ENCODE results near the gene ZNF362.

ZNF362 gene

GRCh38 chr1:33268927-33269610 is 12.8 kb downstream of the ZNF362 start:
- no peak overlapping the region for H3K27ac ChIP-seq (ENCODE audit: low read depth, low read length)
- H3K36me3 ChIP-seq (ENCODE audit: control insufficient read depth, insufficient read depth, low read length), result peaks cover 8% of the 10 kb centered on the region; the same call in 1 of the 2 replicates
- H3K4me1 ChIP-seq (ENCODE audit: control insufficient read depth, insufficient read depth, low read length), result peaks cover 11% of the 10 kb centered on the region
- no peak overlapping the region for H3K9ac ChIP-seq (ENCODE audit: low read length)
- no peaks in the 10 kb centered on the region for H3K9me3 ChIP-seq (ENCODE audit: control insufficient read depth, insufficient read depth, low read depth, low read length)
- no peaks in the 10 kb centered on the region for H3K27me3 ChIP-seq (ENCODE audit: control insufficient read depth, insufficient read depth, low read length)
- no peak overlapping the region for H3K4me3 ChIP-seq (ENCODE audit: low read depth, low read length)

GRCh38 chr1:33269621-33270020 is 13.3 kb downstream of the ZNF362 start:
- Histone ChIP-seq H3K27me3 (ENCODE audit: control insufficient read depth, insufficient read depth, low read length) (no peaks in the 10 kb centered on the region), H3K27ac (ENCODE audit: low read depth, low read length) (no peak overlapping the region), H3K4me3 (ENCODE audit: low read depth, low read length) (no peak overlapping the region), H3K9ac (ENCODE audit: low read length) (no peak overlapping the region), H3K36me3 (ENCODE audit: control insufficient read depth, insufficient read depth, low read length) (peaks cover 8% of the 10 kb centered on the region; the same call in 1 of the 2 replicates), H3K9me3 (ENCODE audit: control insufficient read depth, insufficient read depth, low read depth, low read length) (no peaks in the 10 kb centered on the region), H3K4me1 (ENCODE audit: control insufficient read depth, insufficient read depth, low read length) (peaks cover 17% of the 10 kb centered on the region)

- Histone ChIP-seq H3K36me3 (ENCODE audit: control insufficient read depth, insufficient read depth, low read length) (peaks cover 8% of the 10 kb centered on the region; the same call in 1 of the 2 replicates), H3K4me3 (ENCODE audit: low read depth, low read length) (no peak overlapping the region), H3K4me1 (ENCODE audit: control insufficient read depth, insufficient read depth, low read length) (peaks cover 18% of the 10 kb centered on the region), H3K27me3 (ENCODE audit: control insufficient read depth, insufficient read depth, low read length) (no peaks in the 10 kb centered on the region), H3K27ac (ENCODE audit: low read depth, low read length) (no peak overlapping the region), H3K9ac (ENCODE audit: low read length) (no peak overlapping the region), H3K9me3 (ENCODE audit: control insufficient read depth, insufficient read depth, low read depth, low read length) (no peaks in the 10 kb centered on the region)
These were observed 14.1 kb downstream of the ZNF362 start for GRCh38 chr1:33270379-33270778.

GRCh38 chr1:33270808-33271465 is 14.6 kb downstream of the ZNF362 start:
- Histone ChIP-seq H3K36me3 (ENCODE audit: control insufficient read depth, insufficient read depth, low read length) (peaks cover 8% of the 10 kb centered on the region; the same call in 1 of the 2 replicates), H3K4me1 (ENCODE audit: control insufficient read depth, insufficient read depth, low read length) (peaks cover 18% of the 10 kb centered on the region), H3K9me3 (ENCODE audit: control insufficient read depth, insufficient read depth, low read depth, low read length) (no peaks in the 10 kb centered on the region), H3K27ac (ENCODE audit: low read depth, low read length) (no peak overlapping the region), H3K27me3 (ENCODE audit: control insufficient read depth, insufficient read depth, low read length) (no peaks in the 10 kb centered on the region), H3K4me3 (ENCODE audit: low read depth, low read length) (no peak overlapping the region), H3K9ac (ENCODE audit: low read length) (no peak overlapping the region)

GRCh38 chr1:33271666-33272505 is 15.6 kb downstream of the ZNF362 start:
- no peak overlapping the region for H3K4me3 ChIP-seq (ENCODE audit: low read depth, low read length)
- no peaks in the 10 kb centered on the region for H3K9me3 ChIP-seq (ENCODE audit: control insufficient read depth, insufficient read depth, low read depth, low read length)
- no peaks in the 10 kb centered on the region for H3K27me3 ChIP-seq (ENCODE audit: control insufficient read depth, insufficient read depth, low read length)
- peaks cover 11% of the 10 kb centered on the region; the same call in 1 of the 2 replicates for H3K36me3 ChIP-seq (ENCODE audit: control insufficient read depth, insufficient read depth, low read length)
- peaks cover 18% of the 10 kb centered on the region for H3K4me1 ChIP-seq (ENCODE audit: control insufficient read depth, insufficient read depth, low read length)
- H3K27ac ChIP-seq (ENCODE audit: low read depth, low read length), result no peak overlapping the region
- no peak overlapping the region for H3K9ac ChIP-seq (ENCODE audit: low read length)

- Histone ChIP-seq H3K4me1 (ENCODE audit: control insufficient read depth, insufficient read depth, low read length) (peaks cover 18% of the 10 kb centered on the region), H3K4me3 (ENCODE audit: low read depth, low read length) (no peak overlapping the region), H3K9me3 (ENCODE audit: control insufficient read depth, insufficient read depth, low read depth, low read length) (no peaks in the 10 kb centered on the region), H3K27ac (ENCODE audit: low read depth, low read length) (no peak overlapping the region), H3K27me3 (ENCODE audit: control insufficient read depth, insufficient read depth, low read length) (no peaks in the 10 kb centered on the region), H3K9ac (ENCODE audit: low read length) (no peak overlapping the region), H3K36me3 (ENCODE audit: control insufficient read depth, insufficient read depth, low read length) (peaks cover 16% of the 10 kb centered on the region; the same call in 1 of the 2 replicates)
These were observed 16.2 kb downstream of the ZNF362 start for GRCh38 chr1:33272509-33272908.

GRCh38 chr1:33272930-33273329 is 16.6 kb downstream of the ZNF362 start:
- Histone ChIP-seq H3K27me3 (ENCODE audit: control insufficient read depth, insufficient read depth, low read length) (no peaks in the 10 kb centered on the region), H3K27ac (ENCODE audit: low read depth, low read length) (no peak overlapping the region), H3K9ac (ENCODE audit: low read length) (no peak overlapping the region), H3K4me3 (ENCODE audit: low read depth, low read length) (no peak overlapping the region), H3K36me3 (ENCODE audit: control insufficient read depth, insufficient read depth, low read length) (peaks cover 16% of the 10 kb centered on the region; the same call in 1 of the 2 replicates), H3K4me1 (ENCODE audit: control insufficient read depth, insufficient read depth, low read length) (peaks cover 18% of the 10 kb centered on the region), H3K9me3 (ENCODE audit: control insufficient read depth, insufficient read depth, low read depth, low read length) (no peaks in the 10 kb centered on the region)

GRCh38 chr1:33273406-33273805 is 17.1 kb downstream of the ZNF362 start:
- peaks cover 16% of the 10 kb centered on the region for H3K4me1 ChIP-seq (ENCODE audit: control insufficient read depth, insufficient read depth, low read length)

GRCh38 chr1:33273961-33274371 is 17.7 kb downstream of the ZNF362 start:
- H3K4me3 ChIP-seq (ENCODE audit: low read depth, low read length), result no peak overlapping the region
- peaks cover 14% of the 10 kb centered on the region for H3K4me1 ChIP-seq (ENCODE audit: control insufficient read depth, insufficient read depth, low read length)
- H3K36me3 ChIP-seq (ENCODE audit: control insufficient read depth, insufficient read depth, low read length), result peaks cover 19% of the 10 kb centered on the region; the same call in 1 of the 2 replicates
- H3K27ac ChIP-seq (ENCODE audit: low read depth, low read length), result no peak overlapping the region
- no peaks in the 10 kb centered on the region for H3K27me3 ChIP-seq (ENCODE audit: control insufficient read depth, insufficient read depth, low read length)
- H3K9ac ChIP-seq (ENCODE audit: low read length), result no peak overlapping the region
- no peaks in the 10 kb centered on the region for H3K9me3 ChIP-seq (ENCODE audit: control insufficient read depth, insufficient read depth, low read depth, low read length)

More at GRCh38 chr1:33273406-33273805, 17.1 kb downstream of the ZNF362 start:
- Histone ChIP-seq H3K4me3 (ENCODE audit: low read depth, low read length) (no peak overlapping the region), H3K36me3 (ENCODE audit: control insufficient read depth, insufficient read depth, low read length) (peaks cover 16% of the 10 kb centered on the region; the same call in 1 of the 2 replicates), H3K9ac (ENCODE audit: low read length) (no peak overlapping the region), H3K9me3 (ENCODE audit: control insufficient read depth, insufficient read depth, low read depth, low read length) (no peaks in the 10 kb centered on the region), H3K27me3 (ENCODE audit: control insufficient read depth, insufficient read depth, low read length) (no peaks in the 10 kb centered on the region), H3K27ac (ENCODE audit: low read depth, low read length) (no peak overlapping the region)

GRCh38 chr1:33274446-33274845 is 18.2 kb downstream of the ZNF362 start:
- H3K9ac ChIP-seq (ENCODE audit: low read length), result no peak overlapping the region
- no peaks in the 10 kb centered on the region for H3K9me3 ChIP-seq (ENCODE audit: control insufficient read depth, insufficient read depth, low read depth, low read length)
- no peak overlapping the region for H3K27ac ChIP-seq (ENCODE audit: low read depth, low read length)
- peaks cover 14% of the 10 kb centered on the region for H3K4me1 ChIP-seq (ENCODE audit: control insufficient read depth, insufficient read depth, low read length)
- no peak overlapping the region for H3K4me3 ChIP-seq (ENCODE audit: low read depth, low read length)
- peaks cover 21% of the 10 kb centered on the region; the same call in 1 of the 2 replicates for H3K36me3 ChIP-seq (ENCODE audit: control insufficient read depth, insufficient read depth, low read length)
- no peaks in the 10 kb centered on the region for H3K27me3 ChIP-seq (ENCODE audit: control insufficient read depth, insufficient read depth, low read length)

Measured in HUES6 (cell line).